DOHH2 (cell line): ENCODE results near the gene CCK.

Source experiments
- H3F3A ChIP-seq: fragments of 200-600 bp; sonication (generic), shearing (Covaris generic); 2 replicates; pipeline ENCODE4 v1.6.0; 2016; ENCODE audit warnings: antibody characterized with exemption, mild to moderate bottlenecking; ENCODE audit not compliant: control insufficient read depth, insufficient read depth
- H3K27ac ChIP-seq: fragments of 200-600 bp; sonication (generic); 2 replicates; pipeline ENCODE4 v1.5.1; 2014; ENCODE audit warnings: low read depth, mild to moderate bottlenecking, low read length, moderate library complexity
- H3K27me3 ChIP-seq: fragments of 200-600 bp; sonication (generic); 2 replicates; pipeline ENCODE4 v1.6.1; 2014; ENCODE audit warnings: mild to moderate bottlenecking, low read length, mixed read lengths; ENCODE audit not compliant: control insufficient read depth
- H3K36me3 ChIP-seq: fragments of 200-600 bp; sonication (generic); 2 replicates; pipeline ENCODE4 v1.6.1; 2014; ENCODE audit warnings: mild to moderate bottlenecking, low read length, moderate library complexity, mixed read lengths; ENCODE audit not compliant: control insufficient read depth
- H3K4me1 ChIP-seq: fragments of 200-600 bp; sonication (generic); 2 replicates; pipeline ENCODE4 v1.6.1; 2014; ENCODE audit warnings: mild to moderate bottlenecking, low read length, mixed read lengths; ENCODE audit not compliant: control insufficient read depth
- H3K4me2 ChIP-seq: fragments of 200-600 bp; sonication (generic); 2 replicates; pipeline ENCODE4 v1.6.0; 2014; ENCODE audit warnings: mild to moderate bottlenecking, low read length, moderate library complexity
- H3K4me3 ChIP-seq: fragments of 200-600 bp; sonication (generic); 2 replicates; pipeline ENCODE4 v1.5.1; 2014; ENCODE audit warnings: mild to moderate bottlenecking, low read length, mixed read lengths
- H3K79me2 ChIP-seq: fragments of 200-600 bp; sonication (generic); 2 replicates; pipeline ENCODE4 v1.6.1; 2014; ENCODE audit warnings: mild to moderate bottlenecking, low read length, mixed read lengths; ENCODE audit not compliant: control insufficient read depth
- H3K9me2 ChIP-seq: fragments of 200-600 bp; sonication (generic); replicated peaks from 2 replicates; pipeline ENCODE4 v1.6.1; 2014; ENCODE audit warnings: mild to moderate bottlenecking, low read length, mixed read lengths; ENCODE audit not compliant: control insufficient read depth
- H3K9me3 ChIP-seq: fragments of 200-600 bp; sonication (generic); 2 replicates; pipeline ENCODE4 v1.6.1; 2014; ENCODE audit warnings: antibody characterized with exemption, low read length, mixed read lengths; ENCODE audit not compliant: control insufficient read depth, insufficient read depth
- H4K20me1 ChIP-seq: fragments of 200-600 bp; sonication (generic); 2 replicates; pipeline ENCODE4 v1.6.0; 2014; ENCODE audit warnings: low read depth, mild to moderate bottlenecking, antibody characterized with exemption, low read length, moderate library complexity; ENCODE audit not compliant: control insufficient read depth, insufficient read depth
- EZH2phosphoT487 ChIP-seq: fragments of 200-600 bp; sonication (generic); IDR thresholded peaks from 2 replicates; pipeline ENCODE4 v1.6.1; 2017; ENCODE audit warnings: borderline replicate concordance, mild to moderate bottlenecking, antibody characterized with exemption, low read length, moderate library complexity, mixed read lengths
- TF ChIP-seq, protein P1 (sequence below): fragments of 200-600 bp; sonication (generic); IDR thresholded peaks from one replicate; pipeline ENCODE4 v1.5.1; 2014; ENCODE audit warnings: antibody characterized with exemption, mild to moderate bottlenecking, low read depth, low read length; ENCODE audit not compliant: poor library complexity, severe bottlenecking

The CCK gene

GRCh38 chr3:42230860-42231259, 35.1 kb downstream of the CCK start:
- Histone ChIP-seq H3K4me1 (peaks cover 7% of the 10 kb centered on the region), H3K27ac (no peak overlapping the region), H3K9me3 (no peaks in the 10 kb centered on the region), H3K4me3 (no peak overlapping the region), H3K9me2 (no peaks in the 10 kb centered on the region), H3K4me2 (no peak overlapping the region), H3F3A (peaks cover 13% of the 10 kb centered on the region), H4K20me1 (peaks cover 3% of the 10 kb centered on the region; the same call in 1 of the 2 replicates), H3K79me2 (no peaks in the 10 kb centered on the region), H3K27me3 (peaks cover 3% of the 10 kb centered on the region; the same call in 1 of the 2 replicates), H3K36me3 (no peaks in the 10 kb centered on the region)
- no peak for TF ChIP-seq EZH2phosphoT487
- TF ChIP-seq, protein P1, sequence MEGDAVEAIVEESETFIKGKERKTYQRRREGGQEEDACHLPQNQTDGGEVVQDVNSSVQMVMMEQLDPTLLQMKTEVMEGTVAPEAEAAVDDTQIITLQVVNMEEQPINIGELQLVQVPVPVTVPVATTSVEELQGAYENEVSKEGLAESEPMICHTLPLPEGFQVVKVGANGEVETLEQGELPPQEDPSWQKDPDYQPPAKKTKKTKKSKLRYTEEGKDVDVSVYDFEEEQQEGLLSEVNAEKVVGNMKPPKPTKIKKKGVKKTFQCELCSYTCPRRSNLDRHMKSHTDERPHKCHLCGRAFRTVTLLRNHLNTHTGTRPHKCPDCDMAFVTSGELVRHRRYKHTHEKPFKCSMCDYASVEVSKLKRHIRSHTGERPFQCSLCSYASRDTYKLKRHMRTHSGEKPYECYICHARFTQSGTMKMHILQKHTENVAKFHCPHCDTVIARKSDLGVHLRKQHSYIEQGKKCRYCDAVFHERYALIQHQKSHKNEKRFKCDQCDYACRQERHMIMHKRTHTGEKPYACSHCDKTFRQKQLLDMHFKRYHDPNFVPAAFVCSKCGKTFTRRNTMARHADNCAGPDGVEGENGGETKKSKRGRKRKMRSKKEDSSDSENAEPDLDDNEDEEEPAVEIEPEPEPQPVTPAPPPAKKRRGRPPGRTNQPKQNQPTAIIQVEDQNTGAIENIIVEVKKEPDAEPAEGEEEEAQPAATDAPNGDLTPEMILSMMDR = no peak

GRCh38 chr3:42229942-42230688, 35.9 kb downstream of the CCK start:
- peaks cover 3% of the 10 kb centered on the region; the same call in 1 of the 2 replicates for H3K27me3 ChIP-seq
- peaks cover 13% of the 10 kb centered on the region for H3F3A ChIP-seq
- H3K4me3 ChIP-seq = no peak overlapping the region
- H3K4me2 ChIP-seq = no peak overlapping the region
- no peaks in the 10 kb centered on the region for H3K36me3 ChIP-seq
- H3K27ac ChIP-seq = no peak overlapping the region
- H3K4me1 ChIP-seq = peaks cover 7% of the 10 kb centered on the region
- no peaks in the 10 kb centered on the region for H3K9me2 ChIP-seq
- H3K9me3 ChIP-seq = no peaks in the 10 kb centered on the region
- peaks cover 3% of the 10 kb centered on the region; the same call in 1 of the 2 replicates for H4K20me1 ChIP-seq
- no peaks in the 10 kb centered on the region for H3K79me2 ChIP-seq
- TF ChIP-seq, protein P1 = peak; percentile 49
- no peak for TF ChIP-seq EZH2phosphoT487

DNA sequence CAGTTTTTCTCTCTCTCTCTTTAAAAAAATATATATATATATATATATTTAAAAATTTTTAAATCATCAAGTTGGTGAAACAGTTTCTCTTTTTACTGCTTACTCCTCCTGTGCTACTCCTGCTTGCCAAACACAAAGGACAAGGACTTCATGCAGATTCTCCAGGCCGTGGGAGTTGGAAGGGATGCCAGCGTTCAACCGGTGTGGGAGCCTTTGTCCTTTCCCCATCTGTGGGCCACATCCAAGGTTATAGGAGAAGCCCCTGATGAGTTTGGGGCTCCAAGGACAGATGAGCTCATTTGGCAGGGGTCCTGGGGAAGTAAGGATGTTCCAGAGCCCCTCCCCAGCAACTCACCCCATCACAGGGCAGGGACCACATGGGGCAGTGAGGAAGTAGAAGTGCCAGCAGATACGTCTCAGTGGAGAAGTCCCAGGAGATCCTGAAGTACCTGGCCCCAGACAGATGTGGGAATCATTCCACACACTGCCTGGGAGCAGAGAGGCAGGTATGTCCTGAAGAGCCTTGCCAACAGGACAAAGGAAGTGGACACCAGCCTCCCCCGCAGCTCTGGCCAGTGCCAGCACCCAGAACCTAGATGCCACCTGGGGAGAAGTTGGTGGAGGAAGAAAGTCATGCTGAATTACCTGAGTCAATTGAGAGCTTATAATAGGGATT, 36.6 kb downstream of the CCK start:
- peaks cover 3% of the 10 kb centered on the region; the same call in 1 of the 2 replicates for H3K36me3 ChIP-seq
- H3K27me3 ChIP-seq = peaks cover 3% of the 10 kb centered on the region; the same call in 1 of the 2 replicates
- no peaks in the 10 kb centered on the region for H3K9me3 ChIP-seq
- H3K9me2 ChIP-seq = no peaks in the 10 kb centered on the region
- H3F3A ChIP-seq = peaks cover 13% of the 10 kb centered on the region
- H3K79me2 ChIP-seq = no peaks in the 10 kb centered on the region
- no peak overlapping the region for H3K4me3 ChIP-seq
- TF ChIP-seq, protein P1 = no peak
- TF ChIP-seq EZH2phosphoT487 = no peak
- peaks cover 3% of the 10 kb centered on the region; the same call in 1 of the 2 replicates for H4K20me1 ChIP-seq
- H3K27ac ChIP-seq = no peak overlapping the region
- no peak overlapping the region for H3K4me2 ChIP-seq
- H3K4me1 ChIP-seq = peaks cover 7% of the 10 kb centered on the region
